NCI-H748 (cell line): Measurements from ENCODE around the gene LPAR4.
A peak's percentile ranks its signal among the peaks of the same experiment; 100 is the strongest.
"Not testable (repeated sequence)": the region's sequence is repeated elsewhere in the genome, so short reads cannot be mapped to it uniquely, and the experiment has no call there.

Experiments
- DNase-seq: peaks from one replicate; lab custom pipeline; 2025; ENCODE audit not compliant: unreplicated experiment; lab: John Stamatoyannopoulos, UW

LPAR4 gene, protein sequence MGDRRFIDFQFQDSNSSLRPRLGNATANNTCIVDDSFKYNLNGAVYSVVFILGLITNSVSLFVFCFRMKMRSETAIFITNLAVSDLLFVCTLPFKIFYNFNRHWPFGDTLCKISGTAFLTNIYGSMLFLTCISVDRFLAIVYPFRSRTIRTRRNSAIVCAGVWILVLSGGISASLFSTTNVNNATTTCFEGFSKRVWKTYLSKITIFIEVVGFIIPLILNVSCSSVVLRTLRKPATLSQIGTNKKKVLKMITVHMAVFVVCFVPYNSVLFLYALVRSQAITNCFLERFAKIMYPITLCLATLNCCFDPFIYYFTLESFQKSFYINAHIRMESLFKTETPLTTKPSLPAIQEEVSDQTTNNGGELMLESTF

DNA sequence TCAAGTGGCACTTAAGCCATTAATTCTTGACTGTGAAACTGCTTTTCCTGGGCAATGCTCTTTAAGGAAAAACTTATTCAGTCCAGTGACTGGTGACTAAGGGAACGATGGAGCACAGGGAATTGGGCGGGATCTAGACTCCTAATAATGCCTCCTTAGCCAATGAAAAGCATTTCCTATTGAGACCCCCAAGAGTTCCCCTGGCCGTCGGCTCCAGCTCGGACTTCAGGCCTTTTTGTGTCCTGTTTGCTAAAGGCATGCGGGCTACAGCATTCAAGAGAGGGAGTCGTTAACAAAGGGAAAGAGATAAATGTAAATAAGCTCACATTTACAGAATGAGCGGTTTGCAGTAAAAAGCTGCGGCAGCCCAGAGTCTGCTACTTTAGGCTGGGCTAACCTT lies at the start of gene LPAR4:
Gene LPAR4 (plus strand): TSS at position 232 of the 400 bp plus-strand sequence. CDS start 7,150 bp downstream, outside the sequence.
- peak; percentile 15 for DNase-seq

DNA sequence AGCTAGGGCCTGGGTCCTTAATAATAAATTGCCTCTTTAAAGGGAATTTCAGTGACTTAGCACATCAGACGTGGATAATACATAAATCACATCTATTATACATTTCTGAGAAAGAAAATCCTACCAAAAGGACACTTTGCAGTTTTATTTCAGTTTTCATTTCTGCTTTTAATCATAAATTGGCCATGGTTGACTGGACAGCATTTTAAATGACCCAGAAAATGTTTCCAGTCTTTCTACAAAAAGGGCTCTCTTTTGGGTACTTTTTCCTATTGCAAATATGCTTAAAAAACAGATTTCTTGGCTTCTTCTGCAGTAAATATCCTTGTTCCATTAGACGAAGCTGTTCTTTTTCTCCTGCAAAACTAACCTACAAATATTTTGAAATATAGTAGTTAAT lies 41.4 kb upstream of the LPAR4 start:
- no peak for DNase-seq

DNA sequence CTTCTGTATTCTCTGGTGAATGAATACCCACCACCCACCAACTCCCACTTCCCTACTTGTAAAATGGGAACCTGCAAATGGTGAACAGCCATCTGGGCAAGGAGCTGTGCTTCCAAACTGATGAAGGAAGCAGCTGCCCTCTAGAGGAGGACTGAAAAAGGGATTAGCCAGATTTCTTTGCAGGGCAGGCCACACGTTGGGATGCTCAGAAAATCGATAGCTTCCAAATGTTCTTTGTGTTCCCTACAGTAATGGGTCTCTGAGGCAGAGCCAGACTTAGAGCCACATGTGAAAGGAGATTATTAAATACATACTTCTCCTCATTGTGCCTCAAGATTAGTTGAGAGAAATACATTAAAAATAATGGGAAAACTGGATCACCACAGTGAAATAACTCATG lies 39.3 kb upstream of the LPAR4 start:
- DNase-seq: no peak

DNA sequence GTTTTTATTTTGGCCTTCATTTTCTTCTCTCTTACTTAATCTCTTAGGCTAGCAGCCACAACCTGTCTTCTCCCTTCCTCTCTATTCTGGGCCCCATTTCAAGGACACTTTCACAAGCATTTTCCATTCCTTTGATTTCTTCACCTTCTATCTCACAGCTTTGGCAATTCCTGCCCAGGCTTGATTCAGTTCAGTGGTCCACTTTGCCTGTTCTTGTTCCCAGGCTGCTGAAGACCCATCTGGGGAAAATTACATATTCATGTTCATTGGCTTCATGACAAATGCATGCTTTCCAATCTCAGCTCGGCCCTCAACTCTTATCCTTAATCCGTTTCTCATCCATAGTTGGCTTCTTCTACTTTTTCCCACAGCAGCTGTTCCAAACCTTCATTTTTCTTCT lies 38.7 kb upstream of the LPAR4 start:
- DNase-seq: no peak

DNA sequence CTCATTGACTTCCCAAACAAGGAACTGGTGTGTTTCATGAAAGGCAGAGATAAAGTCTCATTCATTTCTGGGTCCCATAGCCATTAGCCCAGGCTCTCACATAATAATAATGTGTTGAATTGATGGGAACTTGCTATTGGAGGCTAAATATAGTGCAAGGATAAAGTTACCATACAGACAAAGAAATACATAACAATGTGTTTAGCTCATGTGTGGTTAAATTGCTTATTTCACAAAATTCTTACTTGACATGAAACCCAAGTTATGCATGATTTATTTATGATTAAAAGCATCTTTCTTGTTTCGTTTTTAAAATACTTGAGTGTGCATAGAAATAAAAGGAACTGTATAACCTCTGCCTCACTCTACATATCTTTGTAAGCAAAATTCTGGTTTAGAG lies 37.3 kb upstream of the LPAR4 start:
- DNase-seq: no peak

DNA sequence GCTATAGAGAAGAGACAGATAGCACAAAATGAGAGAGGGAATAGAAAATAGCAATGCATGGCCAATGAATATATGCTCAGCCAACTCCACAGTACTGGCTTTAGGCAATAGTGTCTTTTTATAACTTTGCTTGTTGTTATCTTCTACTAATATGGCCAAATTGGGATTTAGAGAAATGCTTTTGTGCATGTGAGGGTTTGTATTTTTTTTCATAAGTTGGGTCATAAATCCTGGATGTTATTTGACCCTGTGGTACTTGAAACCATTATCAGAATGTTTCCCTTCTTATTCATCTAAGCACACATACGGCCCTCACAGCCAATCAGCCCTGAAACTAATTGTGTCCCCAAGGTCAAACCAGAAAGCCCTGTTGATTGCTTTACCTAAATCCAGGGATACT lies 35.2 kb upstream of the LPAR4 start:
- DNase-seq: no peak

DNA sequence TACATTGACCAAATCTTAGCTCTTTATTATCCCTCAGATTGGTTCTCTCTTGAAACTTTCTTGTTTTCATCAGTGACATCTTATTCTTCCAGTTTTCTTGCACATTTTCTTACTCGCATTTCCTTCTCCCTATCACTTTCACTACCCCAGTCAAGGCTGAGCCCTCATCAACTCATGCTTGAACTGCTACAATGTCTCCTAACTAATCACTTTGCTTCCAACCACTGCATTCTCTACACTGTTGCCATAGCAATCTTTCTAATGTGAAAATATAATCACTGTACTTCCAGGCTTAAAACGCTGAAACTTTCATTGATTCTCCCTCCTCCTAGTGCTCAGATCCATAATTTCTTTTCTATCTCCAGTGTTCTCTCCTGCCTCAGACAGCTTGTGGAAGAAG lies 22.2 kb upstream of the LPAR4 start:
- DNase-seq: no peak

DNA sequence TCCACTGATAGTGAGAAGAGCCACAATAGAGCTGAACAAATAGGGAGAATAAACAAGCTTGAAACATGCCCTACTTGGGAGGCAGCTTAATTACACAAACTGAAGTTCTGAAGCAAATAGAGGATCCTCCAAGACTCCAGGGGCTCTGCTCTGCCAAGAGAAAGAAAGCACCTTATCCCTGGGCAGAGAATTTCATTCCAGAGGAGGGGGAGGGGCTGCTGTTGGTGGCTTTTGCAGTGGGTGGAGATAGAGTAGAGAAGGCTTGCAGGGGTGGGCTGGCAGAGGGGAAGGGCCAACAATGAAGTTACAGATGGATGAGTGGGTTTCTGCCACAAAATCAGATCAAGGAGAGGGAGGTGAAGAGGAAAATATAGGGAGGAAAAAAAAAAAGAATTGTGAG lies 1.0 kb upstream of the LPAR4 start:
- no peak for DNase-seq

DNA sequence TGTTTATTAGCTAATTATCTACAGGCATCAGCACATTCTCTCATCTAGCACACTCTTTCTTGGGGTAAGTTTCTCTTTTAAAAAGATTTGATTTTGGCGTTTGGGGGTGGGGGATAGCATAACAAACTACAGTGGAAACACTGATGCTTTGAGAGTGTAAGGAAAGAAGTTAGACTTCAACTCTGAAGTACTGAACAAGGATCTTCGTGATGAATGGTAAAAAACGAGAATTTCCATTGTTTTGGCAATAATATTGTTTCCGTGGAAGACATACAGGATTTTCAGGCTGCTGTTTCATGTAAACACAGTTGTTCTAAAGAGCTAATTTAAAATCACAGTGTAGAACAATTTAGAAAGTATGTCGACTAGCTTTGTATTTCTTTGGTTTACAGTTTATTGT lies 451 bp downstream of the LPAR4 start:
- DNase-seq: no peak

DNA sequence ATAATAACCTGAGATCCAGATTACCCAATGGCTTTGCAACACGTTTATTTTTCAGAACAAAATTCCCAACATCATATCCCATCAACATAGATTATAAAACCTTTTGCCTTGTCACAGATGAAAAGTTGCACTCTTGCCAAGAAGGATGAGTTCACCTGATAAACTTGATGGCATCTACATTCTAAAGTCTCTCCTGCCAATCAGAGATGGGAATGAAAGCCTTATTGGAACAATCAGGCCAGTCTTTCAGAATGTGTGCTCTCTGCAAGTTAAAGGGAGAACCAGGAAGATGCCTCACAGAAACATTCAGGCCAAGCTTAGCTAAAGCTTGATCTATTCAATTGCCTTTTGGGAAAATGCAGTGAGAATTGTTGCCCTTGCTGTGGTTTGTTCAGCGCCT lies 1.3 kb downstream of the LPAR4 start:
- no peak for DNase-seq

DNA sequence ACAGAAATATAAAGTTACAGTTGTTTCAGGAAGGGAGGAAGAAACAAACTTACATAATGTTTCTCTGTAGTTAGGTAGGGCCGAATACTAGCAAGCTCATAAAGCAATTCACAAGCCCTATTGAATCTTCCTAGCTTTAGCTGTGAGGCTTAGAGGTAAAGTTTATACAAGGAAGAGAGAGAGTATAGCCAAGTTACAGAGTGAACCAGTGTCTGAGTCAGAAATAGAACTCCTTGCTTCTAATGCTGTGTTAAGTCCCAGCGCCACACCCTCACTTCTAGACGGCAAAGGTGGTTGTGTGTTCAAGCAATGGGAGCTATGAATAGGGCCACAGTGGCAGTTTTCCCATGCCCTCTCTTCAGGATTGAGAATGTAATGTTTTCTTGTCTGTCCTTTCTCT lies 6.1 kb downstream of the LPAR4 start:
- no peak for DNase-seq

DNA sequence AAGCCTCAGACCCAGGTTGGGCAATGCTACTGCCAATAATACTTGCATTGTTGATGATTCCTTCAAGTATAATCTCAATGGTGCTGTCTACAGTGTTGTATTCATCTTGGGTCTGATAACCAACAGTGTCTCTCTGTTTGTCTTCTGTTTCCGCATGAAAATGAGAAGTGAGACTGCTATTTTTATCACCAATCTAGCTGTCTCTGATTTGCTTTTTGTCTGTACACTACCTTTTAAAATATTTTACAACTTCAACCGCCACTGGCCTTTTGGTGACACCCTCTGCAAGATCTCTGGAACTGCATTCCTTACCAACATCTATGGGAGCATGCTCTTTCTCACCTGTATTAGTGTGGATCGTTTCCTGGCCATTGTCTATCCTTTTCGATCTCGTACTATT lies 7.4 kb downstream of the LPAR4 start:
- no peak for DNase-seq

DNA sequence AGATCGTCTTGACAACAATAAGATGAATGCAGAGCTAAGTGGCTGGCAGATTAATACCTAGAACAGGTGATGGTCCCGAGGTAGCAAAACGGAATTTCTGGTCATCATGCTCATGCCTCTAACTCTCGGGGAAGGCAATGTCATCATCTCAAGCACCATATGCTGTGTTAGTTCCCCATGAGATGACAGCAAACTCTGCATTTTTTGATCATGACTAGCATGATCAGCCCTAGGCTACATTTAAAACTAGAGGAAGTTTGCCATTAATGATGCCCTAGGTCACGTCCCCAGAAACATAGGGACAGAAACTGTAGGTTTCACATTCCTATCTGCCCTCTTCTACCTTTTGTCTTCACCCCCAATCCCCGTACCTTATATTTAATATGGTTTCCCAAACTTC lies 11.6 kb downstream of the LPAR4 start:
- no peak for DNase-seq

DNA sequence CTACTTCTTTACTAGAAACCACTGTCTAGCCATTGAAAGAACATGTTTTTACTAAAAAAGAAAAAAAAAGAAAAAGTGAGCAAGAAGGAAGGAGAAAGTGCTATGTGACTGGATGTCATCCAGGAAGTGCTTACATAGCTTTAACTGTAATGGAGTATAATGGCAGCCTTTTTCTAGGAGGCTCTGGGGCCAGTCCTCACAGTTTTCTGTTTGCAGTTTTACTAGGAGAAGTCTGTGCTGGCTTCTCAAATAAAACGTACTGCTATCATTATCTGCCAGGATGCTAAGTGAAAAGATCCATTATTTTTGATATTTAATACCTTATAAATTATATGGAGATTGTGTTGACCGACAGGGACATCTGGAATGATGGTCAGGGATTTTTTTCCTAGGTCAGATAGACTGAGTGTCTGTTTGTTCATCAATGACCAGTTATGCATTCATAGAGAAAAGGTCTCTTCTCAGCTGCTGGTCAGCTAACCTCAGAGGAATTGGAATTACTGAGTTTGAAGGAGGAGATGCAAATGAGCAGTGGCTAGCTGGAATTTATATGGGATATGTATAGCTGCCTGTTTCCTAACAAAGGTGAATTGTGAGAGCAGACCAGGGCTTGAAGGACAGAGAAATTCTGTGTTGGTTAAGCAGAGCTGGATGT lies 21.7 kb downstream of the LPAR4 start:
- DNase-seq: no peak

DNA sequence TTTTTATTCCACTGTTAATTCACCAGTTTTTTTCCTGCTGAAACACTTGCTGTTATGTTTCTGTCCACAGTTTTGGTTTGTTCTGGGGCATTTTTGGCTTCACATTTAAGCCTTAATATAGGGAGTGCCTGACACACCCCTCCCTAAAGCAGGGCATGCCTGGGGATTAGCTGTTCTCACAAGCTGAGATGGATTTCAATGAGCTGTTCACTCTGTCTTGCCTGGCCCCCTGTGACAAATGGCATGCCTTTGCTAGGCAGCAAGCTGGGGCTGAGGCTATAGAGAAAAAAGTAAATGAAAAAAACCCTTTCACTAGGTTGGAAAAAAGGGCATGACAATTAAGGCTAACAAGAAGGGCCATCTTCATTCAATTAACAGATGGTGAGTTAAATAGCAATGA lies 22.4 kb downstream of the LPAR4 start:
- no peak for DNase-seq

DNA sequence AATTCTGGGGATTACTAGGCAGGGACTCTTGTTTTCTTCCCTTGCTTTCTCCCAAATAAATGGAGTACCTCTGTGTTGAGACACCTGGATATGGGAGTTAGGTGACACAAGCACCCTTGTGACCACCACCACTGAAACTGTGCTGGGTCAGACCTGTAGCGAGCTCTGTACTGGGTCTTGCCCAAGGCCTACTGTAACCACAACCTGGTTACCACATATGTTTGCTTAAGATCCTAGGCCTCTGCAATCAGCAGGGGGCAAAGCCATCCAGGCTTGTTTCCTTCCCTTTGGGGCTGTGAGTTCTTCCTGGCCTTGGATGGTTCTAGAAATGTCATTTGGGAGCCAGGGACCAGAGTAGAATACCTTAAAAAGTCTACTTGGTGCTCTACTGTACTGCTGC lies 49.4 kb downstream of the LPAR4 start:
- DNase-seq: no peak

DNA sequence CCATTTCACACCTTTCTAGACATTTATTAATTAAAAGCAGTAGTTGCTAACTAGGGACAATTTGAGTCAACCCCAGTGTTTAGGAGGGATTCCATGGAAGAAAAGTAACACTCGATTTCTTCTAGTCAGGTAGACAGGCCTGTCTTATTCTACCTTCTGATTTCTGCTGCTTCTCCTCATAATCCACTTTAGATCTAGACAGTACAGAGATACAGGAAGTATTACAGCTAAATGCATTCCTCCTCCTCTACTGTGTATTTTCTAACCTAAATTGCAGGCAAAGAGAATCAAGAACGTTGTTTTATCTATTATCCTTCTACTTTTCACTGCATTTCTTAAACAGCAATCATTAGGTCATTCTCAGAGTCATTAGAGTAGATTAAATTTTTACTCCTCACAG lies 52.6 kb downstream of the LPAR4 start:
- DNase-seq: no peak

DNA sequence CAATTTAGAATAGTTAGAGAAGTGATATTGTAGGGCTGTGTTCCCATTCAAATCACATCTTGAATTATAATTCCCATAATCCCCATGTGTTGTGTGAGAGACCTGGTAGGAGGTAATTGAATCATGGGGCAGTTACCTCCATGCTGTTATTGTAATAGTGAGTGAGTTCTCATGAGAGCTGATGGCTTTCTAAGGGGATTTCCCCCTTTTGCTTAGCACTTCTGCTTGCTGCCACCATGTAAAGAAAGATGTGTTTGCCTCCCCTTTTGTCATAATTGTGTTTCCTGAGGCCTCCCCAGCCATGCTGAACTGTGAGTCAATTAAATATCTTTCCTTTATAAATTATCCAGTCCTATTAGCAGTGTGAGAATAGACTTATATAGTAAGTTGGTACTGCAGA lies 53.2 kb downstream of the LPAR4 start:
- DNase-seq: no peak

DNA sequence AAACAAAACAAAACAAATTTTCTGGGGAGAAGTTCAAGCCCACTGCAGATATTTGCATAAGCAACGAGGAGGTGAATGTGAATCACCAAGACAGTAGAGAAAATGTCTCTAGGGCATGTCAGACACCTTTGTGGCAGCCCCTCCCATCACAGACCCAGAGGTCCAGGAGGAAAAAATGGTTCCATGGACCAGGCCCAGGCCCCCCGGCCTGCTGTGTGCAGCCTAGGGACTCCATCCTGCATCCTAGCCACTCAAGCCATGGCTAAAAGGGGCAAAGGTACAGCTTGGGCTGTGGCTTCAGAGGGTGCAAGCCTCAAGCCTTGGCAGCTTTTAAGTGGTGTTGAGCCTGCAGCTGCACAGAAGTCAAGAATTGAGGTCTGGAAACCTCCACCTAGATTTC lies 54.0 kb downstream of the LPAR4 start:
- no peak for DNase-seq

DNA sequence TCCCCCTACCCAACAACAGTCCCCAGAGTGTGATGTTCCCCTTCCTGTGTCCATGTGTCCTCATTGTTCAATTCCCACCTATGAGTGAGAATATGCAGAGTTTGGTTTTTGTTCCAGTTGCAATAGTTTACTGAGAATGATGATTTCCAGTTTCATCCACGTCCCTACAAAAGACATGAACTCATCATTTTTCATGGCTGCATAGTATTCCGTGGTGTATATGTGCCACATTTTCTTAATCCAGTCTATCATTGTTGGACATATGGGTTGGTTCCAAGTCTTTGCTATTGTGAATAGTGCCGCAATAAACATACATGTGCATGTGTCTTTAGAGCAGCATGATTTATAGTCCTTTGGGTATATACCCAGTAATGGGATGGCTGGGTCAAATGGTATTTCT lies 55.0 kb downstream of the LPAR4 start:
- not testable (repeated sequence) for DNase-seq
